HepG2 (cell line): ENCODE measurements around the gene EHBP1. TPM values are rescaled to one million over a fixed set of nuclear protein-coding genes. Genes with fewer than 3 reads are reported as not detected.

ENCODE experiments used
- ATAC-seq: fragments of 200-7000 bp; cut with Tn5 transposase; 3 replicates; pipeline ENCODE4 v1.9.1; 2020; ENCODE audit warnings: mild to moderate bottlenecking, moderate library complexity
- BruUV-seq: library from RNA; stranded (reverse); fragments of 400-500 nt; replicated peaks from 2 replicates; lab custom pipeline; 2021; lab: Mats Ljungman, UMichigan
- CTCF ChIA-PET: fragments of 300-600 bp; formaldehyde crosslinking; extraction: SDS; loops from one replicate; lab custom pipeline; 2021; ENCODE audit warnings: low total read pairs, inconsistent platforms, low intra/inter-chr PET ratio; lab: Yijun Ruan, JAX
- POLR2A ChIA-PET: fragments of 350-600 bp; sonication (Branson Sonifier 250); formaldehyde crosslinking; loops from one replicate; lab custom pipeline; 2020; ENCODE audit warnings: antibody characterized with exemption, inconsistent platforms; lab: Yijun Ruan, JAX
- DNase-seq: peaks from one replicate; pipeline ENCODE4 v3.0.0-alpha.2; 2015; ENCODE audit warnings: low spot score
- FAIRE-seq: peaks from 3 replicates; lab custom pipeline; 2011; peaks lifted over from hg19 to GRCh38; lab: Jason Lieb, UNC
- H2AFZ ChIP-seq: one replicate; pipeline ENCODE4 v1.6.1; 2011; ENCODE audit warnings: low read length, inconsistent platforms
- H3K27ac ChIP-seq: fragments of 300-600 bp; 3 replicates; pipeline ENCODE4 v1.8.0; 2011; ENCODE audit warnings: mixed run types, mild to moderate bottlenecking, mixed read lengths, low read length, inconsistent platforms; ENCODE audit not compliant: insufficient read depth; ENCODE audit errors: extremely low read length
- H3K27me3 ChIP-seq, 2 experiments: fragments of 200-600 bp in 1 of 2; 2 replicates in 1 of 2; 3 replicates in 1 of 2; pipeline versions ENCODE4 v1.6.0 to v1.8.0; 2011; ENCODE audit warnings: low read length in 2 of 2, mild to moderate bottlenecking in 2 of 2, moderate library complexity in 2 of 2, inconsistent platforms in 1 of 2; ENCODE audit not compliant: insufficient read depth in 2 of 2, control insufficient read depth in 1 of 2
- H3K36me3 ChIP-seq, 2 experiments: fragments of 200-600 bp in 1 of 2; replicated peaks in 1 of 2; 2 replicates in 1 of 2; 3 replicates in 1 of 2; pipeline versions ENCODE4 v1.5.1 to v1.8.0; 2011; ENCODE audit warnings: low read length in 2 of 2, inconsistent platforms in 1 of 2; ENCODE audit not compliant: insufficient read depth in 2 of 2, control insufficient read depth in 1 of 2
- H3K4me1 ChIP-seq: 2 replicates; pipeline ENCODE4 v1.5.1; 2012; ENCODE audit warnings: low read length, inconsistent platforms; ENCODE audit not compliant: insufficient read depth
- H3K4me2 ChIP-seq: 2 replicates; pipeline ENCODE4 v1.6.0; 2011; ENCODE audit warnings: low read depth, low read length, inconsistent platforms
- H3K4me3 ChIP-seq, 3 experiments: fragments of 200-600 bp in 1 of 3; sonication (generic), shearing (Covaris generic) in 1 of 3; replicated peaks in 1 of 3; 2 replicates each; pipeline ENCODE4 v1.5.1; 2011 to 2016; ENCODE audit warnings: low read length in 3 of 3, inconsistent platforms in 2 of 3, low read depth in 2 of 3, mild to moderate bottlenecking in 2 of 3, control low read depth in 1 of 3, mixed read lengths in 1 of 3; ENCODE audit not compliant: insufficient read depth in 1 of 3
- H3K79me2 ChIP-seq: one replicate; pipeline ENCODE4 v1.6.1; 2011; ENCODE audit warnings: low read length, inconsistent platforms; ENCODE audit not compliant: insufficient read depth
- H3K9ac ChIP-seq: 2 replicates; pipeline ENCODE4 v1.6.0; 2011; ENCODE audit warnings: mild to moderate bottlenecking, low read depth, low read length, inconsistent platforms; ENCODE audit not compliant: insufficient read depth
- H3K9me3 ChIP-seq: 2 replicates; pipeline ENCODE4 v1.5.1; 2012; ENCODE audit warnings: mild to moderate bottlenecking, low read length
- H4K20me1 ChIP-seq: 2 replicates; pipeline ENCODE4 v1.6.0; 2011; ENCODE audit warnings: inconsistent platforms, mild to moderate bottlenecking, low read length, moderate library complexity; ENCODE audit not compliant: insufficient read depth
- BATF2 ChIP-seq: sonication (generic); formaldehyde crosslinking; IDR thresholded peaks from 2 replicates; pipeline ENCODE4 v1.8.0; 2022; ENCODE audit warnings: mild to moderate bottlenecking, missing genetic modification reagents, moderate library complexity
- HNRNPK ChIP-seq: fragments of 200-400 bp; formaldehyde crosslinking; IDR thresholded peaks from 2 replicates; pipeline ENCODE4 v1.6.1; 2018; ENCODE audit warnings: low read length, low read depth, moderate library complexity, mild to moderate bottlenecking; ENCODE audit not compliant: poor library complexity, severe bottlenecking
- IKZF4 ChIP-seq: sonication (generic); formaldehyde crosslinking; IDR thresholded peaks from 2 replicates; pipeline ENCODE4 v1.5.1; 2020; ENCODE audit warnings: borderline replicate concordance, mild to moderate bottlenecking, low read depth, missing genetic modification reagents; ENCODE audit errors: not compliant biosample characterization
- KDM2A ChIP-seq: sonication (generic); formaldehyde crosslinking; IDR thresholded peaks from 2 replicates; pipeline ENCODE4 v1.4.0; 2020; ENCODE audit warnings: low read depth, missing genetic modification reagents, borderline replicate concordance
- POLR2A ChIP-seq, 2 experiments: IDR thresholded peaks; 2 replicates each; pipeline ENCODE4 v1.6.1; 2011; ENCODE audit warnings: low read depth in 2 of 2, low read length in 2 of 2, mild to moderate bottlenecking in 1 of 2, moderate library complexity in 1 of 2; ENCODE audit not compliant: insufficient read depth in 1 of 2
- PRDM10 ChIP-seq: sonication (generic); formaldehyde crosslinking; IDR thresholded peaks from 2 replicates; pipeline ENCODE4 v1.4.0; 2020; ENCODE audit warnings: low read depth, missing genetic modification reagents
- RBM22 ChIP-seq: fragments of 200-400 bp; formaldehyde crosslinking; optimal IDR thresholded peaks from 2 replicates; pipeline ENCODE3; 2017; ENCODE audit warnings: mild to moderate bottlenecking, low read length, moderate library complexity
- RBM39 ChIP-seq: fragments of 200-400 bp; formaldehyde crosslinking; IDR thresholded peaks from one replicate; pipeline ENCODE4 v1.6.1; 2018; ENCODE audit warnings: antibody characterized with exemption, mild to moderate bottlenecking, low read depth, low read length; ENCODE audit not compliant: poor library complexity, severe bottlenecking
- ZBTB33 ChIP-seq: sonication (generic); formaldehyde crosslinking; IDR thresholded peaks from 2 replicates; pipeline ENCODE4 v1.4.0; 2020; ENCODE audit warnings: missing genetic modification reagents
- ZNF605 ChIP-seq: sonication (generic); formaldehyde crosslinking; IDR thresholded peaks from 2 replicates; pipeline ENCODE4 v1.8.0; 2022; ENCODE audit warnings: mild to moderate bottlenecking, missing genetic modification reagents
- WGBS: methylation state at CpG from one replicate; pipeline ENCODE4 v1.1.6; 2017; ENCODE audit warnings: low lambda C conversion rate; 5-methylcytosine and 5-hydroxymethylcytosine counted together
- in situ Hi-C: cut with HindIII; loops from 2 replicates; pipeline ENCODE4 v1.10.0; 2017; ENCODE audit warnings: low pct_unique_long_range_greater_than_20kb; ENCODE audit not compliant: extremely low pct_ligation_motif_present
- intact Hi-C: fragments of 100-400 bp; cut with micrococcal nuclease; formaldehyde crosslinking; loops from one replicate; pipeline ENCODE4 v1.10.0; 2022; ENCODE audit not compliant: unreplicated experiment
- polyA plus RNA-seq, 8 experiments: library from polyadenylated mRNA; depleted of rRNA in 3 of 8; stranded (reverse) in 7 of 8; unstranded in 1 of 8; fragments of >200 nt; fragmentation: Illumina TruSeq in 4 of 8; extraction: Trizol in 4 of 8; gene quantifications; 2 replicates each; pipeline versions ENCODE4 v1.2.1 to v1.2.3, GENCODE V29; 2011 to 2016; ENCODE audit warnings: low read depth in 4 of 8, missing spikeins in 1 of 8, mixed read lengths in 1 of 8; ENCODE audit not compliant: insufficient read depth in 1 of 8
- total RNA-seq, 5 experiments: library from RNA; depleted of rRNA; stranded (reverse); fragments of >200 nt; fragmentation: Illumina TruSeq; extraction: Trizol; gene quantifications; 2 replicates each; pipeline ENCODE4 v1.2.3, GENCODE V29; 2016; ENCODE audit warnings: low read depth in 1 of 5

EHBP1 gene
- total and polyA plus RNA-seq, 2 of the 13 experiments (the other 11 are each of a cell fraction or from before 2014, with no cell fraction given): 93.5 to 146 TPM

- no peak for TF ChIP-seq PRDM10 (CRISPR knock-in tag)
Observed at GRCh38 chr2:63047321-63048279, 342.1 kb downstream of the EHBP1 start (continued).

GRCh38 chr2:63048367-63049171, 343.1 kb downstream of the EHBP1 start:
- H3K27me3 ChIP-seq: no peaks in the 10 kb centered on the region; a peak in 1 of 5 replicates
- H3K36me3 ChIP-seq: peaks cover 13 to 42% of the 10 kb centered on the region in 2 experiments
- ChIA-PET CTCF (no interaction called here), POLR2A (no interaction called here)
- in situ Hi-C loops (no loop called here), intact Hi-C loops (loop anchor here (1.0 kb wide), 1 partner anchor 141 kb away; no protein-coding TSS in a partner anchor)
- ATAC-seq: no peak
- H3K9ac ChIP-seq: no peak overlapping the region
- H3K4me1 ChIP-seq: peaks cover 30% of the 10 kb centered on the region
- DNase-seq: no peak
- H4K20me1 ChIP-seq: no peaks in the 10 kb centered on the region
- no peak for FAIRE-seq
- peak overlapping the region; percentile 98 for H3K4me2 ChIP-seq
- BruUV-seq: no TSS peak
- no peak overlapping the region for H2AFZ ChIP-seq
- 94% methylated on average over 61 of the region's 61 CpGs for WGBS
- H3K9me3 ChIP-seq: no peaks in the 10 kb centered on the region
- peak overlapping the region; percentile 79 to 98 (median 80); a peak in 5 of 6 replicates for H3K4me3 ChIP-seq
- H3K79me2 ChIP-seq: peaks cover 8% of the 10 kb centered on the region
- H3K27ac ChIP-seq: no peak overlapping the region
- TF ChIP-seq IKZF4 (CRISPR knock-in tag): no peak
- no peak for TF ChIP-seq BATF2 (CRISPR knock-in tag)
- TF ChIP-seq KDM2A: peak; percentile 79; the same call in 1 of the 2 replicates
- TF ChIP-seq ZBTB33 (CRISPR knock-in tag): peak; percentile 94
- TF ChIP-seq RBM39: peak; percentile 53
- peak; percentile 88 for TF ChIP-seq RBM22
- TF ChIP-seq POLR2A (IDR thresholded peaks at IDR 0.05; ENCODE audit: insufficient read depth in 1 of 2, low read depth in 2 of 2, low read length in 2 of 2): 0 out of 4 replicates have a peak, but pooled peaks of 1 of the 2 experiments have one; percentile 35
- TF ChIP-seq ZNF605 (CRISPR knock-in tag): peak; percentile 62; the same call in 1 of the 2 replicates
- peak; percentile 62 for TF ChIP-seq HNRNPK
